HG02759 (cell line): ENCODE data around the gene ASB18.

ENCODE experiments used
- ATAC-seq: cut with Tn5 transposase; IDR thresholded peaks from one replicate; pipeline ENCODE4 v1.9.1; 2021; ENCODE audit warnings: mild to moderate bottlenecking, moderate library complexity; ENCODE audit not compliant: unreplicated experiment

The ASB18 gene

DNA sequence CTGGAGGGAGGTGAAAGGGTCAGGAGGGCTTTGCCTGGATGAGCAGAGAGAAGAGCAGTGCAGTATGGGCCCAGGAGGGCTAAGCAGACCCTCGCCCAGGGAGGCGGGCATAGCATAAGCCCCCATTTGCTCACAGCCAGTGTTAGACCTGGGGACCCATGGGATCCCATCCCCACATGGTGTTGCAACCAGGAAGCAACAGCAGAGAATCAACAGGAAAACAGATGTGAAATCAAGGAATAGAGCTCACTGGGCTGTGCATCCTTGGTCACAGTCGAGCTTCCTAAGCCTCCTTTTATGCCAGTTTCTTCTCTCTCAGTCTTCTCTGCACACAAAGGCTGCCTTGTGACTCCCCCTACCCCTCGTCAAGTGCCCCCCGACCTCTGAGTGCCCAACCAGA, 19.9 kb downstream of the ASB18 start:
- no peak for ATAC-seq

DNA sequence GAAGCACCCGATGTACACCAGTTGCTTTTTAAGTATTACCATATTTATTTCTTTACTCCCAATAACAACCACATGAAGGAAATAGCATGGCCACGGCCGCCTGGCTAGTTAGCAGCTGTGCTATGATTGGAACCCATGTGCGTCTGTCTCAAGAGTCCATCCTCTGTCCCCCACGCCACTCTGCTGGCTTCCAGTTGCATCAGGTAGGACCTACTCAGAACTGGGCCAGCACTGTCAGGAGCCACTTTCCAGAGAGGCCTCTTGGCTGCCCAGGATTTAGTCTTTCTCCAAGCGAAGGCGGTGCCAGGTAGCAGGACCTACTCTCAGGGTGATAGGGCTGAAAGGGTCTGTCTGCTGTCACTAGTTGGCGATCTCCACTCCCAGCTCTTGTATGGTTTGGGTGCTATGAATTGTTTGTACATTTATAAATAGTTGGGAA, 22.1 kb downstream of the ASB18 start:
- ATAC-seq: no peak

DNA sequence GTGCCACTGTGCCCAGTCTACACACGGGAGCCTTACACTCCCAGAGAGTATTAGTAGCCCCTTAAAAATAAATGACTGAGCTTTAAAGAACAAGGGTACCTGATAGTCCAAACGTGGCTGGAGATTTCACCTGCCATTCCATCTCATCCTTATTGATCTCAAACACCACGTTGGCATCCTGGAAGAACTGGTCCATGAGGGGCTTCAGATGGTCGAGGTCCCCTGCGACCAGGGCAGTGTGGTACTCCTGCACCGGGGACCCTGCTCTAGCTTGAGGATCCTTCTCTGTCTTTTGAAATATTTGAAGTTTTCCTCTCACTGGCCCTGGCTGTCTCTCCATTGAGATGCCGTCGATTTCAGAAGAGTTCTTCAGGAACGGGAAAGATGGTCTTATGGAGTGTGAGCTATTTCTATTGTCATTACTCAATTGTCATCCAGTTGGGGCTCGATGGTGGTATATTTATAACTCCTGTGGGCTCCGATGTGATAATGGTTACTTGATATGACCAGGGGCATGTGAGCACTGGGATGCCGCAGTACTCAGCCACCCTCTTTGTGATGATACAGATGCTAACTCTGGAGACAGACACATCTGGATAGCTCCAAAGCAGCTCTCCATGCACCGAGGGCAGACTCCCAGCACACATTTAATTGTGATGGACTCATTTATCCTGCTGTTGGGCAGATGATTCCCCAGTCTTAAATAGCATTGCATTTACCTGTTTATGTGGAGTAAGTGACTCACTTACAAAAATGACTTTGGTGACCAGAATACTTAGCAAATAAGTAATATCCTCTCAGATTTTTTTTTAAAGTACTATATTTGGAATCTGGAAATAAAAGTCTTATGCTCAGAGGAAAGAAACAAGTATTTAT, 22.8 kb downstream of the ASB18 start:
- ATAC-seq: no peak

DNA sequence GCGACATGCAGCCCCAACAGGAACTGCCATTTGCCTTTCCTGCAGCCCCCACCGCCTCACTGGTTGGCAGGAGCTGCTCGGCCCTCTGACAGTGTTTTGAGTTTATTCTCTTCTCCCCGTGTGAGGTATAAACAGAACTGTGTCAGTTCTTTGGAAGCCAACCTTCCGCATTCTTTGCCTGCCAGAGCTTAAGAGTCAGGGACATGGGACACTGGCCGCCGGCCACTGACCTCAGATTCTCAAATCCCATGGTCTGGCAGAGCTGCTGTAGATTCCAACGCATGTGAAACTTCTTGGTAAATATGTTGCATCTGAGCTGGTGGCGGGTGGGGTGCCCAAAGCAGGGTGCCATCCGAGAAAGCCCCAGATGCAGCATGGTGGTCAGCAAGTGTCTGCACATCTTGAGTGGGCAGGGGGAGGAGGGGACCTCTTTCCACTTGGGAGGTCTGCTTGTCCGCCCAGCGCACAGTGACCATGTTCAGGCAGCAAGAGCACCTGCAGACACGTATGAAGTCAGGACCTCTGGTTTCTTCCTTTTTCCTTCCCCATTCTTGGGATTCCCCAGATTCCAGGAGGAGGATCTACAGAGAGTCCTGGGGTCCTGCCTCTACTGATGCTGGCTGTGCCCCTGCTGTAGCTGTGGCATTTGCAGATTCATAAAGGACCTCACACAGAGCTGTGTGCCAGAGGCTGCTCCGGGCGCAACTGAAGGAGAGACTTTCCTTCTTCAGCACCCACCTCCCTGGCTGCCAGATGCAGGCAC, 23.8 kb downstream of the ASB18 start:
- ATAC-seq: no peak

DNA sequence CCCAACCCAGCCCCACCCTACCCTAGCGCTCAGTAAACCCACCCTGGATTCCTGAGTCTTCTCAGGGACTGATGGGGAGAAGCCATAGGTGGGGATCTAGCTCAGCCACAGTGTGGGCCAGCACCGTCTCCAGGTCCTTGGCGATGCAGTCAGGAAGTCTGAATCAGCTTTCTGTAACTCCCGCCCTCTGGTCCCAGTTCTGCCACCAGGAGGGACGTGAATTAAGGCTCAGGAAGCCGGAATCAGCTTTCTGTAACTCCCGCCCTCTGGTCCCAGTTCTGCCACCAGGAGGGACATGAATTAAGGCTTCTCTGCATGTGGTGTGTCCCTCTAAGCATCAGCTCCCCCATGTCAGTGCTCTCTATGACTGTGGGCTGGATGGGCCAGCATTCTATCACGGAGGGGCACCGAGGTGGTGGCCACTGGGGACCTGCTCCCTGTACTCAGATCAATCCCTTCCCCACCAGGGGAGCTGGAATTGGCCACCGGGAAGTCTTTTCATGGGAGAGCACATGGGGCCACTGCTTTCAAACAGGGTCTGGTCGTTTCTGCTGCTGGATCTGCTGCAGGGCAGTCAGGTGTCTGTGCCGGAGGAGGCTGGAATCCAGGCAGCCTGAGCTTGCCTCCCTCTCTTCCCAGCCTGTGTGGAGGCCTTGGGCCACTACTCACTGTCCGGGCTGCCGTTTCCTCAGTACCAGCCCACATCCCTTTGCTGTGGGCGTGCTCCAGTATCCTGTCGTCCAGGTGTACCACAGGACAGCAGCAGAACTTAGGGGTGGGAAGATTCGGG, 24.7 kb downstream of the ASB18 start:
- no peak for ATAC-seq

DNA sequence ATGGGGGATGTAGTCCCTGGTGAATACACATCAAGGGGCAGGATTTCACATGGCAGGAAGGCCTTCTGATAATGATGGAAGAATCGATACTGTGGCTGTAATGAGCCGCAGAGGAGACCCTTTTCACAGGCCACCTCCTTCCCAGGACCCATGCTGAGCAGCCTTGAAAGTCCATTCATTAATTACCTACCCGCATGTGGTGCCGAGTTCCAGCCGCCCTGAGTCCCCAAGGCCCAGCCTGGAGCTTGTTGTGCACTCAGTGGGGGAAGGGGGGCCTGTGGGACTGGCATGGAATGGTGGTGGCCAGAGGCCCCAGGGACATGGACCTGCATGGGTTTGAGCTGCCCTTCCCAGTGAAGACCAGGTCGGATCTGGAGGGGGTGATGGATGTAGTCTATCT, 25.5 kb downstream of the ASB18 start:
- ATAC-seq: no peak

DNA sequence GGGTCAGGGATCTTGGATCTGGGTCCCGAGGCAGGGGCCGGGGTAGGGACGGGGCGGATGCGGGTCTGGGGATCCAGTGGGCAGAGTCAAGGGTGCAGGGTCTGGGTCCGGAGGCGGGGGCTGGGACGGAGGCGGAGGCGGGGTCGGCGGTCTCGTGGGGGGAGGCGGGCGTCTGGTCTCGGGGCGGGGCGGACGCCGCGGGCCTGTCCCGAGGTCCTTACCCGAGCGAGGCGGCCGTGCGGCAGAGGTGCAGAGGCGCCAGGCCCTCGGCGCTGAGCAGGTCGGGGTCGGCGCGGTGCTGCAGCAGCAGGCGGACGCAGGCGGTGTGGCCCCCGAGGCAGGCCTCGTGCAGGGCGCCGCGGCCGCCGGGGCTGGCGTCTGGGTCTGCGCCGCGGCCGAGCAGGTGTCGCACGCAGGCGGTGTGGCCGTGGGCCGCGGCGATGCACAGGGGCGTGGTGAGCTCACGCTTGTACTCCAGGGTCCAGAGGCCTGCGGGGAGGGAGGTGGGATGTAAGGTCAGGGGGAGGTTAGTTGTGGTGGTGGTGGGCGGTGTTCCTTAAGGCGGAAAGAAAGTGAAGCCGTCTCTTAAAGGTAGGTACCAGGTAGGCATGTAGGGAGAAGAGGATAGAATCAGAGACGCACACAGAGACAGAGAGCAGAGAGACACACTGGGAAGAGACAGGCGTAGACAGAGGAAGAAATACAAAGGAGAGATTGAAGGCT, 26.6 kb downstream of the ASB18 start:
- ATAC-seq: no peak

DNA sequence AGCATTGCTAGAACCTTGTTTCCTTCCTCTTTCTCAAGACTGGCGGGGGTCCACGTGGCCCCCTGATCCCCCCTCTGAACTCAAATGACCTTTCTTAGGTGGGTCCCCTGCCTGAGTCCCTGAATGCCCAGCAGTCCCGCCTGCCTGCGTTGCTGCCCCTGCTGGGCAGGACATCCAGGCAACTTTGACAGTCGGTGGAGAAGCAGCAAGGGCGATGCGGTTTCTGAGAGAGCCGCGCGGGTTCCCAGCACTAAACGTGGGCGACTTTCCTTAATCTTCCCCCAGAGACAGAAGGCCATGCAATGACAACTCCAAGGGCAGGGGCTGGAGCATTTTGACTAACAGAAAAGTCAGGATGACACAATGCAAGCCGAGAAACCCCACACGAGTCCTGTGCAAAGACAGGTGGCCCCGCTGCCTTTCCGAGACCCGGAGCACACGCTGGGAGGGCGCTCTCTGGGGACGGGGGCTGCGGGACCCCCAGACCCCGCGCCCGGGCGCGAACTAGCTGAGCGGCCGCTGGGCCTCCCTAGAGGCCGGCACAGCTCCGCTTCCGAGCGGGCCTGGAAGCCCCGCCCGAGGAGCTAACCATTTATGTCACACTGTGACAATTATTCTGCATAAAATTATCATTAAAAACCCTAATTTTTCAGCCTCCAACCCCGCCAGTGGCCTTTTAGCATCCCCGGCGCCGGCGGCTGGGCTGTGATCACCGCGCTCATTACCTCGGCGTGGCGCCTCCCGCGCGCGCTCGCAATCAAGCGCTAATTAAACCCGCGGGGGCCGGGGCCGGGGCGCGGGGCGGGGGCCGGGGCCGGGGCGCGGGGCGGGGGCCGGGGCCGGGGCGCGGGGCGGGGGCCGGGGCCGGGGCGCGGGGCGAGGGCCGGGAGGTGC, 27.4 kb downstream of the ASB18 start:
- no peak for ATAC-seq

DNA sequence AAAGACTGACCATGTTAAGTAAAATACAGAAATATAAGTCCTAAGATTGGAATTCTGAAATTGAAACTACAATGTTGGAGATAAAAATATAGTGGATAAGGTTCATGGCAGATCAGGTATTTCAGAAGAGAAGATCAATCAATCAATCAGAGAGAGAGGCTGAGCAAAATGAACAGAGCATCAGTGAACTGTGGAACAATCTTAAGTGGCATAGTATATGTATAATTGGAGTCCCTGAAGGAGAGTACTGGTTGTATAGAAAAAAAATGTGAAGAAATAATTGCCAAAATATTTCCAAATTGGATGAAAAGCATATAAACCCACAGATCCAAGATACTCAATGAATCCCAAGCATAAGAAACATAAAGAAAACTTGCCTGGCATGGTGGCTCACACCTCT, 35.0 kb downstream of the ASB18 start:
- ATAC-seq: no peak

DNA sequence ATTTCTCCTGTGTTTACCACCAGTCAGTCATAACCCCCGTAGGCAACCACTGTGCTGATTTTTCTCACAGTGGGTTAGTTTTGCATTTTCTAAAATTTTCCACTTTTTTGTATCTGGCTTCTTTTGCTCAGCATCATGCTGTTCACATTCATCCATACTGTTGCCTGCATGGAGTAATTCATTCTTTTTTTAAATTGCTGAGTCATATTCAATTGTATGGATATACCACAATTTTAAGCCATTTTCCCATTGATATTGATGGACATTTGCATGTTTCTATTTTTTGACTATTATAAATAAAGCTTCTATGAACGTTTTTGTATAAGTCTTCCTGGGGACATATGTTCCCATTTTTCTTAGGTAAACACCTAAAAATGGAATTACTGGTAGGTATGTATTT, 40.5 kb downstream of the ASB18 start:
- ATAC-seq: no peak

DNA sequence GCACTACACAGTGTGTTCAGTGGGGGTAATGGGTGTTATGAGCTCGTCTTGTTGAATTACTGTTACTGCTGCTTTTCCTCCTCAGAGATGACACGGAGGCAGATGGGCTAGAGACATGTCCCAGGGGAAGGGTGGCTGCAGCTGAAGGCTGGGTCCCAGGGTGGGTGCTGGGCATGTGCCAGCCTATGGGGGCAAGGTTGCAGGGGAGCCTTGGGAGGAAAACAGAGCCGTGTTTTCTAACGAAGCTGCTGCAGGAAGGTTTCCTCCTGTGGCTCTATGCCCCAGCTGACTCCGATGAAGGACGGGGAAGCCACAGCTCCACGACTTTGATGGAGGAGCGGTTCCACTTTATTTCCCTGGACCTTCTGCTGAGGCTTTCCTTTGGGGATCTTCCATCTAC, 42.4 kb downstream of the ASB18 start:
- ATAC-seq: no peak

DNA sequence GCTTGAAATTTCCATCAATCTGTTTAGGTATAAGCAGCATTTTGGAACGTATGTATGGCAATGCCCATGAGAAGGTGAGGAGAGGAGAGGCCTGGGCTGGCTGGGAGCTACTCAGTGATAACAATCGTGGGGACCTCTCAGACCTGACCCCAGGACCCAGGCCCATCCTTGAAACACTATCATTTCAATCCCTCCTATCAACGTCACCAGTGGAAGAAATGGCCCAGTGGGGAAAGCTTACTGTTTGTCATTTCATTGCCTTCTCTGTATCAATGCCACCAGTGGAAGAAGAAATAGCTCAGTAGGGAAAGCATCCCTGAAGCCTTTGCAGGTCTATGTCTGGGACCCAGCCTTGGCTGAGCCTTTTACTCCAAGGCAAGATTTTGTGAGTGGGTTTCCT, 44.8 kb downstream of the ASB18 start:
- no peak for ATAC-seq

DNA sequence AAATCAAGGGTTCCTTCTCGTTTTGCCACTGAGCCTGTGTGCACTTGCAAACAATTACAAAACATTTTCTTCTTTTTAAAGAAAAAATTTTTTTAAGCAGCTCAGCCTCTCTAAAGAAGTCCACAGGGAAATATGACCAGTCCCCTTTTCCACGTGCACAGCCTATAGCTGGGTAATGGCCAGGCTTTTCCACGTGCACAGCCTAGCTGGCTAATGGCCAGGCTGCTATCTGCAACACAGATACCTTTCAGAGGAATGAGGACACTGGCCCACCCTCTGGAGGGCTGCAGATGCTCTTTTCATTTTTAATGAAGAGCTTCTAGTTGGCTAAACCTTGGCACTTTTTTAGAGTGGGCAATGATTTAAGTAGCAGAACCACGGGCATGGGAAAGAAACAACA, 46.3 kb downstream of the ASB18 start:
- ATAC-seq: no peak

DNA sequence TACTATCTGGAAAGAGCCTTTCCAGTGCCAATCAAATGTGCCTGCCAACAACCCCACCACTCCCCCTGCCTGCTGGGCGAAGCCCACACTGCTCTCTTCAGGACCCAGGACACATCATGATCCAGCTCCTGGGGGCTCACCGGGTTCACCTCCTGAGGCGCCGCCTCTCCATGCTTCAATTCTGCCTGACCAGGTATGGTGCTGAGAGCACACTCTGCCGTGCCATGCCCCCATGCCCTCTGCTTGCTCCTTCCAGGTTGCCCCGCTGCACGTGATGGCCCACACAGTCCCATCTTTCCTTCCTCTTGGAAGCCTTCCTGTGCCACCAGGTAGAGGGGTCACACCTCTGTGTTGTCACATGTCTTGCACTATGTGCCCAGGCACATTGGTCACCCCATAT, 47.5 kb downstream of the ASB18 start:
- ATAC-seq: no peak

DNA sequence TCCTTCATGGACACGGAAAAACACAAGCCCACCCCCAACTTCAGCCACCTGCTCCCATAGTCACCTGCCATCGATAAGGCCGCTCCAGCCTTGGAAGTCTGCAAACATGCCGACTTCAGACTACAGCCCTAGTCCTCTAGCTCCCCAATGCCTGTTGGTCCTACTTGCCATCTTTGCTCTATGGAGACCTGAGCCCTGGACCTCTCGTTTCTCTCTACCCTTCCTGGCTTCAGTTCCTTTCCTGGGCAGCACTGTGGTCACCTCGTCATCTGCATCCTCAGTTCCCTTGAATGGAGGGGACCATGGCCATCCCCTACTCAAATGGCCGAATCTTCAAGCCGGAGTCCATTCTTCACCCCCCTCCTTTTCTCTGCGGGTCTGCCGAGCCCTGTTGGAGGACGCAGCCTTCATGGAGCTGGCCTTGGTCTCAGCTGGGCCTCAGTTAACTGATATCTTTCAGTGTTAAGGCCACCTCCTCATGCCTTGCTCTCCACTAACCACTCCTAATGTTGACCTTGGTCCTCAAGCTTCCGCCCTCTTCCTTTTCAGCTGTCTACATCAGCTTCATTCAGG, 48.4 kb downstream of the ASB18 start:
- no peak for ATAC-seq

DNA sequence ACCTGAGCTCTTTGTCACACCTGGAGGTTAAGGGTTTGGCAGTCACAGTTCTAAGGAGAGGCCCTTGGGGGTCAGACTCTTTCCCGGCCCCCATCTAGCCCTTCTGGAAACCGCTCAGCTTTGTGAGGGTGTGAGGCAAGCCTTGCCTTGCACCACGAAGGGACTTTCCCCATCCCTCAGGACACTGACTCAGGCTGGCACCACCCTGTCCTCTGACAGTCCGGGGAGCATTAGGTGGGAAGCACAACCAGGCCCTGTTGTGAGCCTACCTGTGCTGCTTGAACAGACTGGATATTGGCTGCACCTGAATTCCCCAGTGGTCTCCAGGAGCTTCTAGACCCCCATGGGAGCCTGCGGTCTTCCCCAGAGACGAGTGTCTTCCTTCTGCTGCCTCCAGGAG, 49.0 kb downstream of the ASB18 start:
- no peak for ATAC-seq

DNA sequence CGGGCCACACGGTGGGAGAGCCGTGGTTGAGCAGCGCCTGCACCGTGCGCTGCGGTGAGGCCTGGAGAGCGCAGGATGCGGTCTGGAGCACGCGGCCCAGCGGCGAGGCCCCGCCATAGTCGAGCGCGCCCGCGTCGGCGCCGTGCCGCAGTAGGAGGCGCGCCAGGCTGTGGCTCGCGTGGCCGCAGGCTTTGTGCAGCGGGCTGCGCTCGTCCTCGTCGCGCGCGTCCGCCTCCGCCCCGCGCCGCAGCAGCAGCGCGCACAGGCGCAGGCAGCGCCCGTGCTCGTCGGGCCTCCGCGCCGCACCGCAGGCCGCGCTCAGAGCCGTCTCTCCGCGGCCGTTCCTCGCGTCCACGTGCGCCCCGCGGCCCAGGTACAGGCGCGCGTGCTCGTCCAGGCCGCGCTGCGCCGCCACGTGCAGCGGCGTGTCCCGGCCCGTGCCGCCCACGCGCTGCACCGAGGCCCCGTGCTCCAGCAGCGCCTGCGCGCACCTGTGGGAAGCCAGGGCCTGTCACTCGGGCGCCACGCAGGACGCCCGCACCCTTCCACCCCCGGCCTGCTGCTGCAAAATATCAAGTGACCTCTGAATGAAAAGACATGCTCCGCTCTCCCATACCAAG, 49.7 kb downstream of the ASB18 start:
- no peak for ATAC-seq

DNA sequence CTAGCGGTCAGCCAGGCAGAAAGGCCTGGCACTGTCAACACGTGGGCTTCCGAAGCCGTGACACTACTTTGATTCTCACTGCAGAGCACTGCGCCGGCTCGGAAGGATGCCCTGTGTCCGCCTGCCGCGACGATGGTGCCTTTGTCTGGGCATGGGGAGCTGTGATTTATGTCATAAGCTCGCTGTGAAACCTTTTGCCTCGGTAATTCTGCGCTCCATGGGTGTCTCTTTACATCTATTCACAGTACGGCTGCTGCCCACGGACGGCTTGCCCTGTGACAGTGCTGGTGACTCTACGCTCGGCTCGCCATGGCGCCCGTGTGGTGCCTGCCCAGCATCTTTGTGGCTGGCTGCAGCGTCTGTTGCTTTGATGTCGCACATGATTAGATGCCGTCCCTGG, 52.9 kb downstream of the ASB18 start:
- ATAC-seq: no peak

DNA sequence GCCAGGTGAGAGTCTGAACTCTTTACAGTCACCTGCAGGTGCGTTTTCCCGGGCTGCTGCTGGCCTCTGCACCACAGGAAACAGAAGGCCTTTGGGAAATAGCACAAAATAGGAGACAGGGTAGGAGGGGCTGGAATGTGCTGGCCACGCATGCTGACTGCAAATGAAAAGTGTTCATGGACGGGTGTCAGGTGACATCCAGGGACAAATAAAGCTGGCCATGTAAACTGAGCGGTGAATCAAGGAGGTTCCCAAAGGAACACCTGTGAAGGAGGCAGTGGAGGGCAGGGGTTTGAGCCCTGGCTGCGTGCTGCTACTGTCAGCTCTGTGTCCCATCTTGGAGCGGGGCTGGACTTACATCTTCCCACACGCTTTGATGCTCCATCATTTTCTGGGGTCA, 53.7 kb downstream of the ASB18 start:
- ATAC-seq: no peak
